ENCODE data around the gene CASP8. TPM values are rescaled to one million over a fixed set of nuclear protein-coding genes. Genes with fewer than 3 reads are reported as not detected.

CASP8 gene
- total RNA-seq (2014; rRNA removed; shearing (Covaris generic)), result 34.6 and 55.9 TPM in 2 replicates

DNA sequence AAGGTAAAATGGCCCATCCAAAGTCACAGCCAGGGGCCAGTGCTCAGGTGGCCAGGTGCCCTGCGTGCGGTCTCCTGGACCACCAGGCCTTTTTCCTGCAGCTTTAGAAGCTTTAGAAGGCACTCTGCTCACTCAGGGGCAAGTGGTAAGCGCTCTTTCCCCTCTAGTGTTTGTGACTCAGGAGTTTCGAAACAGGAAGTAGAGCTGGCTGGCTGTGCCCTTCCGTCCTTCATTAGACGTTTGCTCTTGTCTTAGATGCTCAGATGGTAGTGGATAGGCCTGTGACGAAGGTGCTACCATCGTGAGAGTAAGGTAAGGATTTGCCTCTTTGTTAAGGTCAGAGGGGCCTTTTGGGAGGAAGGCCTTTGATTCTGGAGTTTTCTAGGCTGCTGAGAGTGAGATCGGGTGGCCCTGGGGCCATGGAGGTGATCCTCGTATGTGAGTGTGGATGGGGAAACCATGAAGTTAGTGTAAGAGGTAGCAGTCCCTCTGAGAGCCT lies at the start of gene CASP8:
TSS of gene CASP8 (plus strand) at position 235 of the 499 bp plus-strand sequence. CDS start 5,951 bp downstream, outside the sequence.
- DNase-seq (ENCODE audit: low spot score), result no peak
- in situ Hi-C loops (cut with HindIII; ENCODE audit: low sequenced_read_pairs), result loop anchor here (10.0 kb wide), 1 partner anchor 184 kb away; no protein-coding TSS in a partner anchor

DNA sequence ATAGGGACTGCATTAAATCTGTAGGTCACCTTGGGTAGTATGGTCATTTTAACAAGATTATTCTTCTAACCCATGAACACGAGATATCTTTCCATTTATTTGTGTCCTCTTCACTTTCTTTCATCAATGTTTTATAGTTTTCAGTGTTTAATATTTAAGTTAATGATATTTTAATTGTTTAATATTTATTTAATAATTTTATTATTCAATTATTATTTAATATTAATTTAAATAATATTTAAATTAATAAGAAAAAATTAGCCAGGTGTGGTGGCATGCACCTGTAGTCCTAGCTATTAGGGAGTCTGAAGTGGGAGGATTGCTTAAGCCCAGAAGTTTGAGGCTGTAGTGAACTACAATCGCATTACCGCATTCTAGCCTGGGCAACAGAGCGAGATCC lies 44.4 kb upstream of the CASP8 start:
- in situ Hi-C loops (cut with HindIII; ENCODE audit: low sequenced_read_pairs), result no loop called here
- DNase-seq (ENCODE audit: low spot score), result no peak

DNA sequence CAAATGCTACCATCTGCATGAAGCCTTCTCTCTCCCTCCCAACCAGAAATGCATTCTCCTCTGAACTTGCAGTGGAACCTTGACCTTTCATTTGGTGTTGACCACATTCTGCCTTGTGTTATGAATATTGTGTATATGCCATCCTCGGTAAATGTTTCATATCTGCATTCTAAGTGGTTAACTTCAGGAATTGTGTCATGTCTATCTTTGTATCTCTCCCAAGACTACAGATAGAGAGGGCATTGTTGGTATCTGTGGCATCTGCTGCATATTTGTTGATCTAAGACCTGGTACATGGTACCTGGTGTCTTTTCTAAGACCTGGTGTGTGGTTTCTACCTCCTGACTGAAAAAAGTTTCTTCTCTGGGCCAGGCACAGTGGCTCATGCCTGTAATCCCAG lies 43.4 kb upstream of the CASP8 start:
- in situ Hi-C loops (cut with HindIII; ENCODE audit: low sequenced_read_pairs), result no loop called here
- DNase-seq (ENCODE audit: low spot score), result no peak

DNA sequence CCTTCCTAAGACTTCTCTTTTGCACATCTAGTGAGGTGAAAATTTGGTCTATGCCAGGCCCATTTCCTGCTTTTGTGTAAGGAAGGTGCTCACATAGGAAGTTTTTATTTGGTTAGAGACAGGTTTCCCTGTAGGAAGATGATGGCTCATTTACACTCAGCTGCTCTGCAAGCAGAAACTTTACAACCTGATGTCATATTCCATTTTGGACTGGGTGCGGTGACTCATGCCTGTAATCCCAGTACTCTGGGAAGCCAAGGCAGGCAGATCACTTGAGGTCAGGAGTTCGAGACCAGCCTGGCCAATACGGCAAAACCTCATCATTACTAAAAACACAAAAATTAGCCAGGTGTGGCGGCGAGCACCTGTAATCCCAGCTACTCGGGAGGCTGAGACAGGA lies 41.6 kb upstream of the CASP8 start:
- no peak for DNase-seq (ENCODE audit: low spot score)
- in situ Hi-C loops (cut with HindIII; ENCODE audit: low sequenced_read_pairs), result no loop called here

DNA sequence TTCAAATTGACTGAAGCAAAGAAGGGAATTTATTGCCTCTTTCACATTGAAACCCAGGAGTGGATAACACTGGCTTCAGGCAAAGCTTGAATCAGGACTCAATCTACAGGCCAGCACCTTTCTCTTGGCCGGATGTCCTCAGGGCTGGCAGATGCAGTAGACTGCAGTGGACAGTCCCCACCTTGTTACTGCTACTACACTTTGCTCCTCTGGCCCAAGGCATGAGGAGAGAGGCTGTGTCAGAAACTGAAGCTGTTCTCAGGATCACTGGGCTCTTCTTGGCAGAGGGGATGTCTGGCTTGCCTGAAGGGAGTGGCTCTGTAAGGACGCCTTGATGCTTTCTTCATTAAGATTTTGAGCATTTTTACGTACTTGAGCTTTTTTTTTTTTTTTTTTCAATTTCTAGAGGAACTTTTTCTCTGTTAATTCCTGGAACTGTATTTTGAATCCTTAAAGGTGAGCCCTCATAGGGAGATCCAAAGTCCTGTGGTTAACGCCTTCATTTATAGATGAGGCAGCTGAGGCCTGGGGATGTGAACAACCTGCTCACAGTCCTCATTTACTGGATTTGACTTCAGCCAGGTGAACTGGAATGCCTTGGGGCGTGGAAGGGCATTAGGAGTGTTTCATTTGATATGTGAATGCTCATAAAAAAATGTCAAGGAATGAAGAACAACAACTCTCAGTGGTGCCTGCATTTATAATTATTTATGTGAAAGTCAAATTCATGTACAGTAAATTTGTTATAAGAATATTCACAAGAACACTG lies 40.8 kb upstream of the CASP8 start:
- in situ Hi-C loops (cut with HindIII; ENCODE audit: low sequenced_read_pairs), result no loop called here
- DNase-seq (ENCODE audit: low spot score), result no peak

DNA sequence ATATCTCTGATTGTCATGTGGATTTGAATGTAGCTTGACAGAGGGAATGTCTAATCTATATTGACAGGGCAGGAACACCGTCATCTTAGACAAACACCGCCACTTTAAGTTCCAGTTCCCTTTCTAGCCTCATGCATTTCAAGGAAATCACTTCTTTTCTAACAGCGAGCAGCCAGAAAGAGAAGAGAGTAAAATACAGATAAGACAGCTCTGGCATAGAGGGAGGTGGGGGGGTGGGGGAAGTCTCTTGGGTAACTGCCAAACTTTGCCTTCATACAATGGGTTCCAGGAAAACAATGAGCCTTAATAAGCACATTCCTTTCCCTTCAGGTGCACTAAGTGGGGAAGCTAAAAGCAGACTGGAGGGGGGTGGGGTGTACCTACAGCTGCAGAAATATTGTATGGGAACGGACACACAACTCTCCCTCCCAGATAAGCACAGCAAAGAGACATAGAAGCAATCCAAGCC lies 40.2 kb upstream of the CASP8 start:
- DNase-seq (ENCODE audit: low spot score), result no peak
- in situ Hi-C loops (cut with HindIII; ENCODE audit: low sequenced_read_pairs), result no loop called here

DNA sequence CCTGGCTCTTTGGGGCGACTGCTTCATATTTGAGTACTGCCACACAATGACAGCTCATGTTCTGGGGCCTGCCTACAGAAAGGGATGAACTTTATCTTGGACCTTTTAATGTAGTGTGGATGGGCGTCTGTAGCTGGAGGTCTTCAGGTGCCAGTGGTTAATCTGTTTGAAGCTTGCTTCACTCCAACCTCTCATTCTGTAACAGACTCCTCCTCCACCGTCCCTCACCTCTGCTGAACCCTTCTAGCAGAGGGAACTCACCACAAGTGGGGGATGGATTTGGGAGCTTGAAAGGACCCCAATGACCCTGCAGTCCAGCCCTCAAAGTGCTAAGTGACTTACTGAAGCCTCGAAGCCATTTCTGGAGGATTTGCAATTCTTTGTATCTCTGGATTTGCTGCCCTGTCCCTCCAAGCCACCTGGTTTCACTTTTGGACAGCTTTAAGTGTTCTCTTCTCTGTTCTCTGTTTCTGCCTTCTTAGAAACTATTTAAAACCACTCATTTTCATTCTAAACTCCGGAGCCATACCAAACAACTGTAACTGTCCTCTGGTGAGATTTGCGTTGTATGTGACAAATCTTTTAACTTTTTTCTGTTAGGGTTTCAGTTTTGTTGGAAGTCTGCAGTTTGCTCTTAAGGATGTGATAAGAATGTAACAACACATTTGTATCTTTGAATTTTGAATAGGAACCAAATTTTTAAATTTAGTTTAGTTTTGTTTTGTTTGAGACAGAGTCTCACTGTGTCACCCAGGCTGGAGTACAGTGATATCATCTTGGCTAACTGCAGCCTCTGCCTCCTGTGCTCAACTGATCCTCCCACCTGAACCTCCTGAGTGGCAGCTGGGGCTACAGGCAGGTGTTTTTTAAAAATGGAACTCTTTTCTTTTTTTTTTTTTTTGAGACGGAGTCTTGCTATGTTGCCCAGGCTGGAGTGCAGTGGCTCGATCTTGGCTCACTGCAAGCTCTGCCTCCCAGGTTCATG lies 37.0 kb upstream of the CASP8 start:
- no peak for DNase-seq (ENCODE audit: low spot score)
- in situ Hi-C loops (cut with HindIII; ENCODE audit: low sequenced_read_pairs), result no loop called here

DNA sequence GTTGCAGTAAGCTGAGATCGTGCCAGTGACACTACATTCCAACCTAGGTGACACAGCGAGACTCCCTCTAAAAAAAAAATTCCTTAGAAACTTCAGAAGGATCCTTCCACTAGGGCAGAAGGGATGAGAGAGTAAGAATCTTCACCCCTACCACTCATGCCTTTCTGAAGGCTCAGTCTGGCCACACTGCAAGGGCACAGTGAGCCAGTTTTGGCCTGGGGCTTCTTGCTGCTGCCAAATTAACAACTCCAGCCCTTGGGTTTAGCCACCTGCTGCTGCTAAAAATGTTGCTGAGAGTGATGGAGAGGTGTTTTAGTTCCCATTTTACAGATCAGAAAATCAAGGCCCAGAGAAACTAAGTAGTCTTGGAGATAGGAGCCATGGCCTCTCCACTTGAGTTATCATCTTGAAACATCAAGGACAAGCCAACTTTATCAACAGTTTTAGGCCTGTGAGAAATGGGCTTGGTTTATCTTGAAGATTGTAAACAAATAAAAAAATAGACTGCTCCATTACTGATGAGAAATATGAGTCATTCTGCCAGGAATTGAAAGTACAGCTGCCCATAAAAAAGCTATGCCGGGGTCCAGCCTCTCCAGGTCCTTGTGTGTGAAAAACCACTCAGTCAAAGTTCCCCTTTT lies 31.9 kb upstream of the CASP8 start:
- in situ Hi-C loops (cut with HindIII; ENCODE audit: low sequenced_read_pairs), result no loop called here
- DNase-seq (ENCODE audit: low spot score), result no peak

DNA sequence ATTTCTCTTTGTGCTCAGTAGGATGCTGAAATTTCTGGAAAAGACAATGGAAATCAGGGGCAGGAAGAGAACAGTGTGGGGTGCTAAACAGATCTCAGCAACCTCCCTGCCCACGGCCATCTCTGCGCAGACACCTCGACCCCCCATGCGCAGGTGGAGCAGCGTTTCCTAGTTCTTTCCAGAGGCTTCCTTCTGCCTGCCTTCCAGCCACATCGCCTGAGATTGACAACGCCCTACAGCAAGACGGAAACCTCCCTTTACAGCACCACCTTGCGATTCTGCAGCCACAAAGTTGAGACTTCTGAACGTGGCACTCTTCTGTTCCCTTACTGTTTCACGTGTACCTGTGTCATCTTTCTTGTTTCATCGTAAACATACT lies 31.4 kb upstream of the CASP8 start:
- in situ Hi-C loops (cut with HindIII; ENCODE audit: low sequenced_read_pairs), result no loop called here
- DNase-seq (ENCODE audit: low spot score), result no peak

DNA sequence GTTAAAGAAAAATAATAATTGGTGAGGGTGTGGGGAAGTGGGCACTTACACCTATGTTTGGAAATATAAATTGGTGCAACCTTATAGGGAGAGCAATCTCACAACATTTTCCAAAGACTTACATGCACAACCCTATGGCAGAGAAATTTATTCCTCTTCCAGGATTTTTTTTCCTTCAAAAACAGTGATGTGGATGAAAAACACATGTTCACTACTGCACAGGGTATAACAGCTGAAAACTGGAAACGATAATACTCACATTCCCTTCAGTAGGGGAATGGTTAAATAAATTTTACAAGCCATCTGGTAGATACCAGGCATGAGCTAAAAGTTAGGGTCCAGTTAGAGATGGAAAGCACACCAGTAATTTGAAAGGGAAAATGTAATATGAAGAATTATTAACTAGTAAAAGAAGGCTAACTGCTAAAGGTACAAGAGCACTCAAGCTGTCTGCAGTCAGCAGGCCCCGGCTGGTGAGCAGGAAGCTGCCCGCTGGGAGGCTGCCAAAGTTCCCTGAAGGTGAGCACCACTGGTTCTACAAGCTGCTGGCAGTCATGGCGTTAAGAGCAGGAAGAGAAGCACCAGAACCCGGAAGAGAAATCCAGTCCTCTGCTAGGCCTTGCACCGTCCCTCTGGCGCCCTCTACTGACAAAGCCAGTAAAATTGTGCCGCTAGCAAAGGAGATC lies 28.4 kb upstream of the CASP8 start:
- in situ Hi-C loops (cut with HindIII; ENCODE audit: low sequenced_read_pairs), result no loop called here
- DNase-seq (ENCODE audit: low spot score), result peak; percentile 71

DNA sequence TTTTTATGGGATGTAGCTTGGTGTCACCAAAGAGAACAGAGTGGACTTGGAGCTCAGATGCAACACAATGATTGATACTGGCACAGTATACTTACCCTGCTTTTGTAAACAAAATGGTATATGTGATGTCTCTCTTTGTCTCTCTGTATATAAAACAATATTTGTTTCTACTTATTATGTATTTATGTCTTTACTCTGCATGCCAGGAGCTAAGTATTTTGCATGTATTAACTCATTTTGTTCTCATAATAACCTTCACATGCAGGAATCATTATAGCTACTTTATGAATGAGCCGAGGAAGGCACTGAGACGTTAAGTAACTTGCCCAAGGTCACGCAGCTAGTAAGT lies 27.9 kb upstream of the CASP8 start:
- in situ Hi-C loops (cut with HindIII; ENCODE audit: low sequenced_read_pairs), result no loop called here
- DNase-seq (ENCODE audit: low spot score), result no peak

DNA sequence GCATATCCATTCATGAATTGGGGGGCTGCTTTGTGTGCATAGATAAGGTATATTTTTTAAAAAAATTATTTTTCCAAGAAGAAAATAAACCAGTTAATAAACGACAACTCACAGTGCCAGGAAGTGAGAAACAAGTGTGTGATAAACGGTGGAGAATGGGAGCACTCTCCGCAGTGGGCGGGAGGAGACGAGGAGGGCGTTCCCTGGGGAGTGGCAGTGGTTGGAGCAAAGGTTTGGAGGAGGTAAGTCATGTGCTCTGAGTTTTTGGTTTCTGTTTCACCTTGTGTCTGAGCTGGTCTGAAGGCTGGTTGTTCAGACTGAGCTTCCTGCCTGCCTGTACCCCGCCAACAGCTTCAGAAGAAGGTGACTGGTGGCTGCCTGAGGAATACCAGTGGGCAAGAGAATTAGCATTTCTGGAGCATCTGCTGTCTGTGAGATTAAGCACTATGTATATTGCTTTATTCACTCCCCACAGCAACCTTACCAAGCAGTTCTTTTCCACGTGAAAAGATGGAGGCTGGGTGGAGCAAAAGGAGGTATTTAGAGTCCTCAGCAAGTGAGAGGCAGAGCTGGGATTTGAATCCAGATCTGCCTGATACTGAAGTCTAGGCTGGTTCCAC lies 27.0 kb upstream of the CASP8 start:
- DNase-seq (ENCODE audit: low spot score), result peak; percentile 49
- in situ Hi-C loops (cut with HindIII; ENCODE audit: low sequenced_read_pairs), result no loop called here

DNA sequence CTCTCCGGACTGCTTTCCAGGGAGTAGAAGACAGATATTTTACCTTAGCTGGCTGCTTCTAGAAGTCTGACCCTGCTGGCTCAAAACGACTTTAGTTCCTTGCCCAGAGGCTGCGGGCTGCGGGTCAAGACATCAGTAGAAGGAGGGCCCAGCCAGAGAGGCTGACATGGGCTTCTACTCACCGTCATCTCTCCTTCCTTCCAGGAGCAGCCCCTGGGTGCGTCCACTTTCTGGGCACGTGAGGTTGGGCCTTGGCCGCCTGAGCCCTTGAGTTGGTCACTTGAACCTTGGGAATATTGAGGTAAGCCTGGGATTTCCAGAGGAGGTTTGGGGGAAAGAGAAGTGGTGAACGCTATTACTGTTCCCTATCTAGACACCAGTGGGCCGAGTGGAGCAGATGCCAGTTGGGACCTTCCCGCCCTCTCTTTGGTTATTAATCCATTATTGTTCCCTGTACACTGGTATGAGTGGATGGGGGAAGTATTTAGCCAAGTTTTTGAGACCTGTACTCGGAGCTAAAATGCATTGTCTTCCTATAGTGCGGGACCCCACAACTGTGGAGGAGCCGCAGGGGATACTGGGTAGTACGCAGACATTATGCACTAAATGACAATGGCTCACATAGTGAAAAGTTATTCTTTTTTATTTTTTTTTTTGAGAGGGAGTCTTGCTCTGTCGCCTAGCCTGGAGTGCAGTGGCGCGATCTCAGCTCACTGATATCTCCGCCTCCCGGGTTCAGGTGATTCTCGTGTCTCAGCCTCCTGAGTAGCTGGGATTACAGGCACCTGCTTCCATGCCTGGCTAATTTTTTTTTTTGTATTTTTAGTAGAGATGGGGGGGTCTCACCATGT lies 26.3 kb upstream of the CASP8 start:
- DNase-seq (ENCODE audit: low spot score), result no peak
- in situ Hi-C loops (cut with HindIII; ENCODE audit: low sequenced_read_pairs), result no loop called here

DNA sequence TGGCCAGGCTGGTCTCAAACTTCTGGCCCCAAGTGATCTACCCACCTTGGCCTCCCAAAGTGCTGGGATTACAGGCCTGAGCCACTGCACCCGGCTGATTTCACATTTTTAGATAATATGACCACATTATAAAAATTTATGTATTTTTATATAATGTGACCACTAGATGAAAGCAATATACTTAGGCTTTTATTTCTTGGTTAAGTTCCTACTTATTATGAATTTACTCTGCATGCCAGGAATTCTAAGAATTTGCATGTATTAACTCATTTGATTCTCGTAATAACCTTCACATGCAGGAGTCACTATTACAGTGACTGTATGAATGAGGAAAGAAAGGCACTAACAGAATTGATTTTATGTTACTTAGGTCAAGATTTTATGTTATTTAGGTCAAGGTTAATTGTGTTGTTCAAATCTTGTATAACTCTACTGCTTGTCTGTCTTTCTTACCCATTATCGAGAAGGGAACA lies 25.6 kb upstream of the CASP8 start:
- in situ Hi-C loops (cut with HindIII; ENCODE audit: low sequenced_read_pairs), result no loop called here
- DNase-seq (ENCODE audit: low spot score), result no peak

DNA sequence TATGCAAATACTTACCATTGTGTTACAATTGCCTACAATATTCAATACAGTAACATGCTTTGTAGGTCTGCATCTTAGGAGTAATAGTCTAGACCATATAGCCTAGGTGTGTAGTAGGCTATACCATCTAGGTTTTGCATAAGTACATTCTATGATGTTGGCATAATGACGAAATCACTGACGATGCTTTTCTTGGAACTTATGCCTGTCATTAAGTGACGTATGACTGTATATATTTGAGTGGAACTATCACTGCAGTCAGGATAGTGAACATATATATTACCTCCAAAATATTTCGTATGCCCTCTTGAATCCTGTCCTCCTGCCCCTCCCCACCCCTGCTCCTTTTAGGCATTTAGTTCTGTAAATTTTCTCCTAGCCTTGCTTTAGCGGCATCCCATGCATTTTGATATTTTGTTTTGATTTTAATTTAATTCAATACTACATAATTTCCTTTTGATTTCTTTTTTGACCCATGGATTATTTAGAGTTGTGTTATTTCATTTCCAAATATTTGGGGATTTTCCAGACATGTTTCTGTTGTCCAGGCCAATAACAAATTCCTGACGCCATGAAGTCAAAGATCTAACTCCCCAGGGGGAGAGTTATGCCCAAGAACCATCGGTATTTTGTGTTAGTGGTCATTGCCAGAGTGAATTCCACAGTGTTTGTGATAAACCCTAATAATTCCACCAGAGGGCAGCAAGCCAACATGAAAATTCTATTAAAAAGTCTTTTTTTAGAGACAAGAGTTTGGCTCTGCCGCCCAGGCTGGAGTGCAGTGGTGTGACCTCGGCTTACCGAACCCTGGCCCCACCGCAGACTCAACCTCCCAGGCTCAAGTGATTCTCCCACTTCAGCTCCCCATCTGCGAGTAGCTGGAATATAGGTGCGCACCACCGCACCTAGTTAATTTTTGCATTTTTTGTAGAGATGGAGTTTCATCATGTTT lies 24.2 kb upstream of the CASP8 start:
- in situ Hi-C loops (cut with HindIII; ENCODE audit: low sequenced_read_pairs), result no loop called here
- DNase-seq (ENCODE audit: low spot score), result peak; percentile 66

DNA sequence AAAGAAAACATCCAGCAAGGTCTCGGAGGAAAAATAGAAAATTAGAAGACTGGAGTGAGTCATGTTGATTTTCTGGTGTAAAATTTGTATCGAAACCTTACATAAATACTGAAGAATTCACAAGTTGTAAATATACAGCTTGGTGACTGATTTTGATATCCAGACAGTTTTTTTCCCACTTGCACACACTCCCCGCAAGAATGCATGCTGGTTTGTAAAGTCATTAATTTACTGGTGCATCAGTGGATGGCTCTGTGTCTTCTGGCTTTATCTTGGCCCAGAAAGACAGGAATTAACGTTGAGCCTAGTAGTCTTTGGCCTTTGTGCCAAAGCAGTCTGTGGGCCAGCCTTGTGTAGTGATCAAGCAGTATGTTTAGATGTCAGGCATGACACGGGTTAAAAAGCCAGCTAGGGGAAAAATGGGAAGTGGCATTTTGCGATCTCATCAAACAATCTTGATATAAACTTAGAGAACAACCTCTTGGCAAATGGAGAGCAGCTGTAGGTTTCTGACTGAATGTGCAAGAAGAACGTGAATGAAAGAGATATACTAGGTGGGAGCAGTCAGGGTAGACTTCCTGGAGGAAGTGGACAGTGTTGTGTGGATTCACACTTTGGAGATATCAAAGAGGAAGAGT lies 22.7 kb upstream of the CASP8 start:
- in situ Hi-C loops (cut with HindIII; ENCODE audit: low sequenced_read_pairs), result no loop called here

More for the DNA sequence above, 22.7 kb upstream of the CASP8 start:
- DNase-seq (ENCODE audit: low spot score), result no peak
